ENCODE measurements around the gene MAN2B2. TPM values are rescaled to one million over a fixed set of nuclear protein-coding genes. Genes with fewer than 3 reads are reported as not detected.

The MAN2B2 gene
- total RNA-seq, 1 donor from 2014 or later, result 24.0 TPM

- no peak for TF ChIP-seq CTCF (IDR thresholded peaks at IDR 0.05; ENCODE audit: insufficient read depth, low read length, poor library complexity, severe bottlenecking)
- H3K36me3 ChIP-seq (ENCODE audit: control insufficient read depth, insufficient read depth, low read length), result peaks cover 1% of the 10 kb centered on the region
- no peak overlapping the region for H3K4me3 ChIP-seq (ENCODE audit: low read depth, low read length)
- no peaks in the 10 kb centered on the region for H3K27me3 ChIP-seq (ENCODE audit: control insufficient read depth, insufficient read depth, low read length)
- DNase-seq (ENCODE audit: low read depth), result no peak
Measured at GRCh38 chr4:6576932-6577331, 1.9 kb downstream of the MAN2B2 start.

GRCh38 chr4:6577409-6577808 is 2.4 kb downstream of the MAN2B2 start:
- DNase-seq (ENCODE audit: low read depth), result no peak

GRCh38 chr4:6578221-6578620 is 3.2 kb downstream of the MAN2B2 start:
- DNase-seq (ENCODE audit: low read depth), result no peak
- H3K27me3 ChIP-seq (ENCODE audit: control insufficient read depth, insufficient read depth, low read length), result no peaks in the 10 kb centered on the region
- peaks cover 1% of the 10 kb centered on the region for H3K36me3 ChIP-seq (ENCODE audit: control insufficient read depth, insufficient read depth, low read length)
- no peak overlapping the region for H3K4me3 ChIP-seq (ENCODE audit: low read depth, low read length)
- no peak for TF ChIP-seq CTCF (IDR thresholded peaks at IDR 0.05; ENCODE audit: insufficient read depth, low read length, poor library complexity, severe bottlenecking)

More at GRCh38 chr4:6577409-6577808, 2.4 kb downstream of the MAN2B2 start:
- TF ChIP-seq CTCF (IDR thresholded peaks at IDR 0.05; ENCODE audit: insufficient read depth, low read length, poor library complexity, severe bottlenecking), result no peak
- Histone ChIP-seq H3K27me3 (ENCODE audit: control insufficient read depth, insufficient read depth, low read length) (no peaks in the 10 kb centered on the region), H3K36me3 (ENCODE audit: control insufficient read depth, insufficient read depth, low read length) (peaks cover 1% of the 10 kb centered on the region), H3K4me3 (ENCODE audit: low read depth, low read length) (no peak overlapping the region)

GRCh38 chr4:6580353-6580752 is 5.4 kb downstream of the MAN2B2 start:
- Histone ChIP-seq H3K36me3 (ENCODE audit: control insufficient read depth, insufficient read depth, low read length) (peaks cover 1% of the 10 kb centered on the region), H3K4me3 (ENCODE audit: low read depth, low read length) (no peak overlapping the region), H3K27me3 (ENCODE audit: control insufficient read depth, insufficient read depth, low read length) (no peaks in the 10 kb centered on the region)
- no peak for DNase-seq (ENCODE audit: low read depth)
- TF ChIP-seq CTCF (IDR thresholded peaks at IDR 0.05; ENCODE audit: insufficient read depth, low read length, poor library complexity, severe bottlenecking), result no peak

GRCh38 chr4:6581566-6582121 is 6.7 kb downstream of the MAN2B2 start:
- Histone ChIP-seq H3K27me3 (ENCODE audit: control insufficient read depth, insufficient read depth, low read length) (no peaks in the 10 kb centered on the region), H3K4me3 (ENCODE audit: low read depth, low read length) (no peak overlapping the region), H3K36me3 (ENCODE audit: control insufficient read depth, insufficient read depth, low read length) (peaks cover 1% of the 10 kb centered on the region)
- DNase-seq (ENCODE audit: low read depth), result no peak
- no peak for TF ChIP-seq CTCF (IDR thresholded peaks at IDR 0.05; ENCODE audit: insufficient read depth, low read length, poor library complexity, severe bottlenecking)

GRCh38 chr4:6582889-6583490 is 8.0 kb downstream of the MAN2B2 start:
- no peak overlapping the region for H3K4me3 ChIP-seq (ENCODE audit: low read depth, low read length)
- H3K36me3 ChIP-seq (ENCODE audit: control insufficient read depth, insufficient read depth, low read length), result peaks cover 1% of the 10 kb centered on the region
- no peaks in the 10 kb centered on the region for H3K27me3 ChIP-seq (ENCODE audit: control insufficient read depth, insufficient read depth, low read length)
- DNase-seq (ENCODE audit: low read depth), result no peak
- no peak for TF ChIP-seq CTCF (IDR thresholded peaks at IDR 0.05; ENCODE audit: insufficient read depth, low read length, poor library complexity, severe bottlenecking)

All from kidney epithelial cell (primary cell).